Activated gamma-delta T cell (primary cell): ENCODE measurements around the gene TP63.

ENCODE experiments used
- DNase-seq: peaks from one replicate; lab custom pipeline; 2025; lab: John Stamatoyannopoulos, UW

TP63 gene

DNA sequence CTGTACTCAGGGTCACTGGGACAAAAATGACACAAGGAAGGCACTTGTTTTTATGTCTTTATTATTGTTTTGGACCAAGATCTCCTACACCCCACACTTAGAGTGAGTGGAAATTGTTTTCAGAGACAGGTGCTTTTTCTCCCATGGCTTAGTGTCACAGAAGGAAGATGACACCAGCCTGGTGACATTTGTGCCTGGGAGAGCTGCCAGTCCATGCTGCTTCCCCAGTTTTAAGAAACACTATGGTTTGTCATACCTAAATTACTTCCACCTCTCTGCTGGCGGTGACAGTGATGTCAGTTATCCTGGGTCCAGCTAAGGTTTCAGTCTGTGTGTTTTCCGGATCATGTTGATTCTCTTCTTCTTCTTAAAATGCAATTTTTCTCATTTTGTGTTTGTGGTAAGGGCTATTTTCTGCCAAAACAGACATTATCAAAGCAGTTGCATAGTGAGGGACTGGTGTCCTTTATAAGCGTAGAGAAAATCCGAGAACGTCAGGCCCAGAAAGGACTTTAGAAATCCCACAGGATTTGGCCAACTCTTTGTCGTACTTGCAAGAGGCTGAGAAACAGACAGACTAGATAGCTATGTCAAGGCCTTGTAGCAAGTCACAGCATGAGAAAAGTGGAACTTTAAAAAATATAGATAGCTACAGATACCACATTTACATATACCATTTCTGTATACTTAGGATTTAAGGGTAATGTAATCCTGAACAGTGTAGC is 149.5 kb downstream of the TP63 start:
- DNase-seq: no peak

DNA sequence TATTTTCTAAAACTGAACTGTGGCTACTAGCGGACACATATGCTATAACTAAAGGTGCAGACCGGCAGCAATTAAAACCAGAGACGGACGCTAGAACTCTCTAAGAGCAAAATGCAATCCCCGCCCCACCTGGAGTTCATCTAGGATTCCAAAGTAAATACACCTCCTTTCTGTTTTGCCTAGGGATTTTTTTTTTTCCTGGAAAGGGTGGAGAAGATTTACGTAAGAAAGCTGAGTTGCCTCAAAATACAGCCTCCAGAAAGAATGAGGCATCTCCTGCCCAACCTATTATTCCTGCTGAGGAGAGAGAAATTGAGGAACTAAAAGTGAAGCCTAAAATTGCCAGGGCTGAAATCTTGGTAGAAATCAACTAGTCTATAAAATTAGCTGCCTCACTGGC is 150.2 kb downstream of the TP63 start:
- DNase-seq: no peak

DNA sequence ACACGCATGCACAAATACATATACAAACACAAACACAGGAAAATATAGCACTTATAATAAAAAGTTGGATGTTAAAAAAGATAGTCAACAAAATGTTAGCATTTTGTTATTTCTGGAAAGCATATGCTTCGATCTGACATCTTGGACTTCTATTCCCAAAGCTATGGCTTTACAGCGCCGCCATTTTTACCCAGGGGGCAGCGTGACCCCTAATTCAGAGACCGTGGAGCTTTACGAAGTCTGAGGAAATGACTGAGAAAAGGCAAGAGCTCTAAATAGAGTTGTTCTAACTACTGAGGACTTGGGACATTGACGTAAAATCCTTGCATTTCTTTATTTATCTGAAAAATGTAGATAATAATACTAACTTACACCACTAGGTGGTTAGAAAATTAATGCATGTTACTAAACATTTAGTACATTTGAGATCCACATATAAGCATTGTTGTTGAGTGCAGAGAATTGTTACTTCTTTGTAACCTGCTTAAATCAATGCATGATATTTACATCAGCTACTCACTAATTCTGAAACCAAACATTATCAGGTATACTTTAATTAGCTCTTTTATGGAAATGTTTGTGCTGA is 155.4 kb downstream of the TP63 start:
- no peak for DNase-seq

DNA sequence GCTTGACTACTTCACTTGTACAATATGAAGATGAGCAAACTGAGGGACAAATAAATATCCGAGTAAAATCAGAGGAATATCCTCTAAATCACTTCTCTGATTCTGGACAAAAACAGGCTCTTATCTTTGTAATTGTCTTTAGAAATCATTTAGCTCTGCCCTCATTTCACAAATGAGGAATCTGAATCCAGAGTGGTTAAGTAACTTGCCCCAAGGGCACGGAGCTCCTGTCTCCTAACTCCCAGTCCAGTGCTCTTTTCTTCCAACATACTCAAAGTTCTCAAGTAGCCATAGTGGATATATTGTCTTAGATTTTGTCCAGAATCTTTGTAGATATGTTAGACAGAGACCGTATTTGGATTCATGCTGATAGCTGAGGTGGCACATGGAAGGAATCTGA is 156.0 kb downstream of the TP63 start:
- no peak for DNase-seq

DNA sequence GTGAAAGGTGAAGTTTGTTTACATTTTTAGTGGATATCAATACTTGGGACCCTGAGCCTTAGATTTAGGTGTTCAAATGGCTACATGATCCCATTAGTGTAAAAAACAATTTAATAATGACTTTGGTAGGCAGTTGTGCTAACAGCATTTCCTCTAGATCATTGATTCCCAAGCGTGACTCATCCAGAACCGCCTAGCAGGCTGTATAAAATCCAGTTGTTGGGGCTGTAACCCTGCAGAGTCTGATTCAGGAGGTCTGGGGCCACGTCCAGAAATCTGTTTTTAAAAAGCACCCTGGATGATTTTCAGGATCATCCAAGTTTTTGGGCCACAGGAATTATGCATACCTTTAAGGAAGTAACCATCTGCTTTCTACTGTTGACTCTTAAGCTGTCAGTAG is 156.4 kb downstream of the TP63 start:
- DNase-seq: no peak

DNA sequence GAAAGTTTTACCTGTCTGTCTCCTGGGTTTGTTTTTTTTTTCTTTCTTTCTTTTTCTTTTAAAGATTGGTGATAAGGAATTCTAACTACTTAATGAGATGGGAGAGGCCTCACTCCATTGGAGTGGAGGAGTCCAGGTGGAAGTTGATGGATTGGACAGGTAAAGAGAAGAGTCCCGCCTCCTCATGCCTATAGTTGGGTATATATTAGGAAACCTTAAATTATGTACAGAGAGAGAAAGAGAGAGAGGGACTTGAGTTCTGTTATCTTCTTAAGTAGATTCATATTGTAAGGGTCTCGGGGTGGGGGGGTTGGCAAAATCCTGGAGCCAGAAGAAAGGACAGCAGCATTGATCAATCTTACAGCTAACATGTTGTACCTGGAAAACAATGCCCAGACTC is 158.2 kb downstream of the TP63 start:
- DNase-seq: no peak

DNA sequence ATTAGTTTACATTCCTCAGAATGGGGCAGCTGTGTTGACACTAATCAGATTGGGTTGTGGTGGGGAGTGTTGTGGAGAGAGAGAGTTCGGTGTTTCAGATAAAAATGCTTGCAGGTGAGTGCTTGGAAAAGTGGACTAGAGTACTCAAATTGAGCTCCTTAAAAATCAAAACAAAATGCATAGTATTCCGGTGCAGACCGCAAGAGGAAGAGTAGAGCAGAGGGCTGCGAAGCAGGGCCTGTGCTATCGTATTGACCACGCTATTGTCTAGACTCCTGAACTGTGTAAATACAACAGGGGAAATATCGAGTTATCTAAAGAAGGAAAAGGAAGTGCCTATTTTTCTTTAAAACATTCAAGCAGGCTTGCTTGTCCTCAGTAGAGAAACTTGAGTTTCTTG is 159.5 kb downstream of the TP63 start:
- no peak for DNase-seq

DNA sequence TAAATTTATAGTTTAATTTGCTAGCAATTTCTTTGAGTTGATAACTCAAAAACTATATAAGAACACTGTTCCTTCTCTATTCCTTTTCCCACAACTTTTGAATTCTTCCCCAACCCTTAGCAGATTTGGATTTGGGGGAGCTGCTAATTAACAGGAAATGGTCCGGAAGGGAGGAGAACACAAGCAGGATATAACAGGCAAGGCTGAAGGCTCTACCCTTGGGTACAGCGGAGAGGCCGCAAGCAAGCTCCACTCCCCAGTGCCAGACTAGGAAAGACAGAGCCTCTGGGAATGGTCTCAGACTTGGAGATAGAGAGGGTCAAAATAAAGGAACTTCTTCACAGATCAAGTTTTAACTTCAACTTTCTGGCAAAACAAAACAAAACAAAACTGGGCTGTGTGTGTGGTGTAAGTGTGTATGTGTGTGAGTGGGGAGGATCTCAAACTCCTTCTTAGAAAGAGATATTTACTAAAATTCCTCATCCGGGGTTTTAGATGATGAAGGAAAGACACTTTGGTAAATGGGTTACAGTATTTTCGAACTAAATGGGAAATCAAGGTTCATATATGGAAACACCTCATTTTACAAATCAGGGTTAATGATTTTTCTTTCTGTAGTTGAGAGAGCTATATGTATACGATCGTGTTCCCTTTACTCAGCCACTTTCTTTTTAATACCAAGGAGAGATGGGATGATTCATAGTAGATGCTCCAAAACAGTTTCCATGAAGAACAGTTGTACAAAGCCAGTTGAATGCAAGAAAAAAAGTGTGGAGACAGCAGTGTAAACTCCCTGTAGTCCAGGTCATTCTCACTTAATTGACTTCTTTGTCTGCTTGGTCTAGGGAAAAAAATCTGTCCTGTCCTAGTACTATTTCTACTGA is 161.1 kb downstream of the TP63 start:
- no peak for DNase-seq

DNA sequence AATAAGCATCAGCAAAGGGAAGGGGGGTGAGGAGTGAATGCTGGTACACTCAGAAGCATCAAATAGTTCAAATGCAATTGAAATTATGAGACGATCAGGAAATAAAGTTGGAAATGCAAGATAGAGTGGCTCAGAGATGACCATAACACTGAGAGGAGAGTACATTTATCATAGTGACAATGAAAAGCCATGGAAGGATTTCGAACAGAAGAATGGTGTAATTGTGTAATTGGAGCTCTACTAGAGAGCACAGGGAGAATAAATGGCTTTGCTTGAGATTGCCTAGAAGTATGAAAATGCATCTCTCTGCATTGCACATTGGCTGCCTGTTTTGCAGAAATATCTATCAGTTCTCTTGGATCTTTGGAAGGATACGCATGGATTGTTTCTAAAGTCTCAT is 163.3 kb downstream of the TP63 start:
- DNase-seq: no peak

DNA sequence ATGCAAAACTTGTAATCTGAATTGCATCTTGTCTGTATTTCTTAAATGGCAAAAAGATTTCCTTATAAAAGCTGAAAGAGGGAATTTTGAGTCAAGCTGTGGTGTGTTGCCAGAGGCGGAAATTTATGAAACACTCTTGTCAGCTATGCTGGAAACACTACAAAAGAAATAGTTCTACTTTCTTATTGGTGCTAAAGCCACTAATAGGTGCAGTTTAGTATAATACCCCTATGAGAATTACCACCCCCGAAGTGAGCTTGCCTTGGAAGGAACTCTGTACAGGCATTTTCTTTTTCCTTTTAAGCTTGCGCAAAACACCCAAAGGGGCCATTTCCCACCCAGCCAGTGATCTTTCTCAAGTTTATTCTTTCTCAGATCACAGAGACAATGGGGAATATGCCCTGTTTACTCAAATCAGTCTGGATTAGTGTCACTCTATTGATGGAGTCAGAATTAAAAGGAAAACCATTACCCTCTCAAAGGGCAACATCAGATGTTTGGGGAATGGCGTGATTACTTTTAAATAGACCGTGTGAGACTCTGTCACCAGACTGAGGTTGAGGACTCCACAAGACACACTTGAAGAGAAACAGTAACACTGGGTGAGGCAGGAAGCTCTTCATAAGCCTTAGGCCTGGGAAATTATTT is 166.0 kb downstream of the TP63 start:
- DNase-seq: no peak

DNA sequence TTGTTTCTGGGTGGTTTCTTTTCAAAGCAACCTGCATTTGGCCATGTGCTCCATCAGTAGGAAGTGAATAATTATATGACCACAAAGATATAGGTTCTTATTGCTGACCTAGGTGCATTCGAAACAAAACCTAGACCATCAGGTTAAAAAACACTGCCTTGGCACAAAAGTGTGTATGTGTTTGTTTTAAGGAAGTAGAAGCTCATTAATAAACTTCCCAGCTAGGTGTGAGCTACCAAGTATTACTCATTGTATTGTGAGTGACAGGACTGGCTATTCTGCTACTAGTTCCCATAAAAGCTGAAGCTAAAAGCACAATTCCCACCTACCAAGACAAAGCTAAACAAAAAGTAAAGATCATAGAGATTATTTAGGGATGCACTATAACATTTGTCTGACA is 168.2 kb downstream of the TP63 start:
- no peak for DNase-seq

DNA sequence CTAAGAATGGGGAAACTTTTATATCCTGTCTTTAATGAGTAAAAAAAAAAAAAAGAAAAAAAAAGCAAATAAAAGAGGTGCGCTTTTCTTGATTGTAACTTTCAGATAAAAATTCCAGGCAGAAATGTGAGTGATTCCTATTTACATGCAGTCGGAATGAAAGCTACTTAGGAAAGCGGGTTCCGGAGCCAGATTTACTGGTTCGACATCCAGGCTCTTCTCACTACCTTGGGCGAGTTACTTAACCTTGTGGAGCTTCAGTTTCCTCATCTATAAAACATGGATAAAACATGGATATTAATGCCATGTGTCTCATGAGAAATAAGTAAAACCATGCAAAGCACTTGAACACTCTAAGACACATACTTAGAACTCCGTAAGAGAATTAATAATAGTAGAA is 169.2 kb downstream of the TP63 start:
- no peak for DNase-seq

DNA sequence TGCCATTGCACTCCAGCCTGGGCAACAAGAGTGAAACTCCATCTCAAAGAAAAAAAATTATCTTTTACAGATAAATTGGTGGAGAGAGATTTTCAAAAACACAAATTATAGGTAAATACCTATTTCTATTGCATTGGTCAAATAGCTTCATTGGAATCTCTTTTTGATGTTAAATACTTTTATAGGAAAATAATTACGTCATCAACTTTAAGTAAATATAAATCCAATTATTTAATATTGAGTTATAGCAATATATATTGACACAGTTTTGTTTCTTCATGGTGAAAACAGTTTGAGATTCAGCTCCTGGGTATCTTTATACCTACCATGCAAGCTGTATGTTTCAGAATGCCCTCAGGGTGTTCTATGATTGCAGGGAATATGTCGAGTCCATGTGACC is 172.1 kb downstream of the TP63 start:
- no peak for DNase-seq

DNA sequence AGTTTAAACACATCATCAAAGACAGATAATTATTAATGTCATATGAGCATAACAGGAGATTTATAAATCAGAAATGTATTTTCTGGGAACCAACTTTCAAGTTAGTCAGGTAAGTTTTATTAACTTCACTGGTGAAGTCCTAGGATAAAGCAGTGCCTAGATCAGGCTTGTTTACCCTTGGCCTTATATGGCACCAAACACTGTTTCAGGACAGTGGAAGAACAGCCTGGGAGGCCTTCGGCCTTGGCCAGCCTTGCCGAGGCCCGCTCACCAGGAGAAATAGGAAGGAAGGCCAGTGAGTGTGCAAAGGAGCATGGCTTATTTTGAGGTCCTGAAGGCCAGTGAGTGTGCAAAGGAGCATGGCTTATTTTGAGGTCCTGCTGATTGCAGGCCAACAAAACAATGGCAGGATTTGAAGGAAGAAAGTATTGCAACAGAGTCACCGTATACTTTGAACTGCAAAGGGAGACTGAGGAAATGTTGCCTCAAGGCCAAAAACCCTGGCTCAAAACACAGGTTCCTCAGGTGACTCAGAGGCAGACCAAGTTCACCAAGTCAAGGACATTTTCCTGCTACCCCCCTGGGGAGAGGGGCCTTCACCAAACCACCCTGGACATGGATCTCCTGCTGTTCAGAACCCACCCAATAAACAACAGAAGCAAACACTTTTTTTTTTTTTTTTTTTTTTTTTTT is 174.3 kb downstream of the TP63 start:
- DNase-seq: no peak

DNA sequence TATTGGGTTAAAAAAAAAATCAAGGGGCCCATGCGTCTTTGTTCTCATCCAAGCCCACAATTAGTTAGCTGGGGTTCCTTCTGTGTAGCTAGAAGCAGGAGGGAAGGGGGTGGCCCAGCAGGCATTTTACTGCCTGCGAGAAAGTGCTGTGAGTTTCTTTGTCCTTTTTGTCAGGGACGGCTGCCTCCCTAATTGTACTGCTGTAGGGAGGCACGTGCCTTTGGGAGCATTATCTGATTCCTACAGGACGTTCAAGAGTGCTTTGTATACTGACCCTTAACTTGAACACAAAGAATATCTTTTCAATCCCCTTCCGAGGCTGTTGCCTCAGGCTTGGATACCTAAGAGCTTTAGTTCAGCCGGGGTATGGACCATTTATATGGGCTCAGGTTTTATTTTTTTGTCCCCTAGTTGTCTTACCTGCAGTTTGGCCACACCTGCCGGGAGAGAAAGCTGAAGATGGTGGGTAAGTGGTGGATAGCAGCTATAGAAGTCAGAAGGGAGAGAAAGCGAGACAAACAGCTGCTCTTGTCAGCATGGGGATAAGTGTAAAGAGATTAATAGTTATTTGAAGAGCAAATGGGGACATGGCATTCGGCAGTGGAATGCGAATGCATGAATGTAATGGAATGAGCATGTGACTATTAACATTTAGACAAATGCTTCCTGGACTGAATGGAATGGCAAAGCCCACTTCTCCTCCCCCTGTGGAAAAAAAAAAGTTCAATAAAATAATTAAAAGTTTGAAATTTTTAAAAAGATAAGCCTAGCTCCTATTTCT is 175.2 kb downstream of the TP63 start:
- DNase-seq: no peak

DNA sequence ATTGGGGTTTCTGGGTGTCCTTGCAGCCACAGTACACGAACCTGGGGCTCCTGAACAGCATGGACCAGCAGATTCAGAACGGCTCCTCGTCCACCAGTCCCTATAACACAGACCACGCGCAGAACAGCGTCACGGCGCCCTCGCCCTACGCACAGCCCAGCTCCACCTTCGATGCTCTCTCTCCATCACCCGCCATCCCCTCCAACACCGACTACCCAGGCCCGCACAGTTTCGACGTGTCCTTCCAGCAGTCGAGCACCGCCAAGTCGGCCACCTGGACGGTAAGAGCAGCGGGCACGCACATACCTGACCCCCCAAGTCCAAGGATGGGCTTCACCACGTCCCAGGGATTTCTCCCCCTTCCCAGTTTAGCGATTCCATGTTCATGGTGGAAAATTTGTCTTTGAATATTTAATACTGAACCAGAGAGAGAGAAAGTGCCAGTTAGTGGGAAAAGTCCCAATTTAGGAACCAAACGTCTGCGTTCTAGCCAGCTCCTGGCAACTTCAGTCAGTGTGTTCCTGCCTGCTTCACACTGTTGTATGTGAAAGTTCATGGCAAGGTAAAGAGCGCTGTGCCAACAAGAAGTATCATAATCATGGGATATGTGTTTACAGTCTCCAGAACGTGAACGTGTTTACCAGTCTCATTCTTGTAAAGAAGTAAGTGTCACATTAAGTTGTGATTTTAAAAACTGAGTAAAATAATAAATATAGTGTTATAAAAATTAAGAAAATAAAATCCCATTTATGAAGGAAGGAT is 177.2 kb downstream of the TP63 start:
- no peak for DNase-seq

DNA sequence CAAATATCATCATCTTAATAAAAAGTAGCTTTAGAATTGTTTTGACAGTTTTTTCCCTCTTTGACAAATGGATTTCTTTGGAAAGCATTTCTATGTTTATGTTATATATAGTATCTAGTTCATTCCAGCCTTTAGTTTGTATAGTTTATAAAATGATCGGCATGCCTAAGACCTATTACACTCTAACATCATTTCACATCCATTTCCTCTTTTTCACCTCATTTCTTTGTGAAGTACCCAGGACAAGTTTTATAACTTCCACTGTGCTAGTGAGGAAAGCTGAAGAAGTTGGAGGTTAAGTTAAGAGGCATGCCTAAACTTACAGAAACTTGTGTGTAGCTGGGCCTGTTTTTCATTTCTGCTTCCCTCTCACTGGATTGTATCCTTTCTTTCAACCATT is 178.4 kb downstream of the TP63 start:
- DNase-seq: no peak

DNA sequence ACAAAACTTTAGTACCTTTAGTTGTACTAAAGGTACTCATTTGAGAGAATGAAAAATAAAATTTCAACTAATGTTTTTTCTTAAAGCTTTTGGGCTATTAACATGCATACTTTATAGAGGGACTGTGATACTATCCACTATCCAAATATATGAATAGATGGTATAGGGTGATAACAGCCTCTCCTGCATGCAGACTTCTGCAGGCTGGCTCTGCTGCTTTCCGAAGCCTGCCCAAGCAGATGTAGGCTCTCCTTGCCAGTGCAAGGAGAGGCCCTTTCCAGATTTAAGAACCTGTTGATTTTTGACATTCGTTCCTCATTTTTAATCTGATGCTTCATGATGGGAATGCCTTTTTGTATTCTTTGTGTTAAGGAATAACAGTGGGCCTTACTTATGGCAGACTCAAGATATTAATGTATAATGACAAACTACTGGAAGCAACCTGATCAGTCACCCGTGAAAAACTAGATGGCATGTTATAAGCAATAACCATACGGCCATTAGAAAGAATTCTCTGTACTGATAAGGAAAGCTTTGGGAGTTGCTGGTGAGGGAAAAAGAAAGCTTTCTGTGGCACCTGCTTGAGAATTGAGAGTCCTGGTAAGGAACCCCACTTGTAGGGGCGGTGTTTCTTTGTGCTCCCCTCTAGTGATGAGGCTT is 181.7 kb downstream of the TP63 start:
- no peak for DNase-seq

DNA sequence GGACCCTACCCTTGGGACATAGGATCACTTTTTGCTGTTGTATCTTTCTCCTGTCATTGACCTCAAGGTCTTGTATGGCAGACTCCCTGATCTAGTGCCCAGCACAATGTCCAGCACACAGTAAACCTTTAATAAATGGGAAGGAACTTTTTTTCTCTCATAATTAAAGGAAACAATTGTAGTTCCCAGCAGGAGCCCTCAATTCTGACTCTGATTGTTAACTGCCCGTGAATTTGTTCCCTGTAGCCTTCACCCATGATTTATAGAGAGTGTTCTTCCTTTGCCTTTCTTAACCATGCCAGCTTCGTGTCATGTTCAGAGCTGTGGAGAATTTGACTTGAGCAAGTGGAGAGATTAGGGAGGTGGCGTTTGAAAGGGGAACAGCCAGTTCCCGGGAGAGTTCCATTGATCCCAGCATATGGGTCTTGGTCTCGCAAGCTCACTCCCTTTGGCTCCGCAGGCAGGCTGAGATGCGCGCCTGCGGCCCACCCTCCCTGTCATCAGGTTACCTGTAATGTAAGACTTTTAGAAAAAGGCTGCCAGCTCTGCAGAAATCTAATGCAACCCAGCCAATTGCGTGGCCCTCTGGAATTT is 182.6 kb downstream of the TP63 start:
- no peak for DNase-seq

DNA sequence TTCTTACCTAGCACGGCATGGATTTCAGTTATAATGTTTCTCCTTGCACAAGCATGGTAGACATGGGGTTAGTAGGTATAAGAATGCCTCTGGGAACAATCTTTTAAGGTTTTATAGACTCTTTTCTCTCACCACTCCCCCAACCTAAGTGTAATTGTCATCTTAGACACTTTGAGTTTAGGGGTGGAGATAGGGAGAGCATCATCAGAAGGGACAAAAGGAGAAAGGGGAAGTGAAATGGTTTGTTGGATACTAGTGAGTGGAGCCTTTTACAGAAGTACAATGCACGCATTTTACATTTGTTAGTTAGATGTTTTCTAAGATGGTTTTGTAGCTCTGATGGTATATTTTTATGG is 189.2 kb downstream of the TP63 start:
- DNase-seq: no peak
